H1 (cell line): ENCODE measurements around the gene ARG2. TPM values are rescaled to one million over a fixed set of nuclear protein-coding genes. Genes with fewer than 3 reads are reported as not detected.

Source experiments
- FOSL1 ChIP-seq: IDR thresholded peaks from 2 replicates; pipeline ENCODE4 v1.6.1; 2011; ENCODE audit warnings: mild to moderate bottlenecking, low read depth, low read length, moderate library complexity; ENCODE audit not compliant: insufficient read depth
- PHF8 ChIP-seq: fragments of 200-600 bp; sonication (generic); conservative IDR thresholded peaks from 2 replicates; pipeline ENCODE4 v1.7.1; 2012; ENCODE audit warnings: low read depth, mild to moderate bottlenecking, inconsistent platforms, low read length, moderate library complexity
- RNF2 ChIP-seq: fragments of 200-900, 300-1000 bp; sonication (generic); IDR thresholded peaks from 2 replicates; pipeline ENCODE4 v1.7.1; 2016; ENCODE audit warnings: borderline replicate concordance, low read depth, mild to moderate bottlenecking, antibody characterized with exemption, low read length; ENCODE audit not compliant: poor library complexity, severe bottlenecking; ENCODE audit errors: missing control alignments
- SP2 ChIP-seq: IDR thresholded peaks from 2 replicates; pipeline ENCODE4 v1.6.1; 2012; ENCODE audit warnings: mild to moderate bottlenecking, low read length, inconsistent platforms
- polyA plus RNA-seq, 7 experiments: library from polyadenylated mRNA; depleted of rRNA in 3 of 7; stranded (reverse) in 5 of 7; unstranded in 2 of 7; fragments of >200 nt in 5 of 7; fragments of 200-250 nt in 2 of 7; gene quantifications; 1 replicate in 5 of 7; 2 replicates in 1 of 7; 4 replicates in 1 of 7; pipeline versions ENCODE4 v1.2.1 to v1.2.3, GENCODE V29; 2011 to 2013; ENCODE audit warnings: missing spikeins in 2 of 7, mixed read lengths in 2 of 7
- total RNA-seq: library from RNA; stranded (reverse); fragmentation: NEBNext Ultra II Directional; extraction: Animal tissue kit (Norgen Biotek cat#: 25700); gene quantifications from 2 replicates; pipeline ENCODE4 v1.2.1, GENCODE V29; 2021
- TF ChIP-seq, protein P1 (sequence below): fragments of 300-600 bp; sonication (generic); IDR thresholded peaks from 2 replicates; pipeline ENCODE4 v1.7.1; 2012; ENCODE audit warnings: low read length, moderate library complexity, mild to moderate bottlenecking, inconsistent platforms; ENCODE audit not compliant: insufficient replicate concordance

The ARG2 gene
- total and polyA plus RNA-seq, 2 of the 8 experiments (the other 6 are each of a cell fraction or from before 2014, with no cell fraction given) = 49.9 to 59.1 TPM

DNA sequence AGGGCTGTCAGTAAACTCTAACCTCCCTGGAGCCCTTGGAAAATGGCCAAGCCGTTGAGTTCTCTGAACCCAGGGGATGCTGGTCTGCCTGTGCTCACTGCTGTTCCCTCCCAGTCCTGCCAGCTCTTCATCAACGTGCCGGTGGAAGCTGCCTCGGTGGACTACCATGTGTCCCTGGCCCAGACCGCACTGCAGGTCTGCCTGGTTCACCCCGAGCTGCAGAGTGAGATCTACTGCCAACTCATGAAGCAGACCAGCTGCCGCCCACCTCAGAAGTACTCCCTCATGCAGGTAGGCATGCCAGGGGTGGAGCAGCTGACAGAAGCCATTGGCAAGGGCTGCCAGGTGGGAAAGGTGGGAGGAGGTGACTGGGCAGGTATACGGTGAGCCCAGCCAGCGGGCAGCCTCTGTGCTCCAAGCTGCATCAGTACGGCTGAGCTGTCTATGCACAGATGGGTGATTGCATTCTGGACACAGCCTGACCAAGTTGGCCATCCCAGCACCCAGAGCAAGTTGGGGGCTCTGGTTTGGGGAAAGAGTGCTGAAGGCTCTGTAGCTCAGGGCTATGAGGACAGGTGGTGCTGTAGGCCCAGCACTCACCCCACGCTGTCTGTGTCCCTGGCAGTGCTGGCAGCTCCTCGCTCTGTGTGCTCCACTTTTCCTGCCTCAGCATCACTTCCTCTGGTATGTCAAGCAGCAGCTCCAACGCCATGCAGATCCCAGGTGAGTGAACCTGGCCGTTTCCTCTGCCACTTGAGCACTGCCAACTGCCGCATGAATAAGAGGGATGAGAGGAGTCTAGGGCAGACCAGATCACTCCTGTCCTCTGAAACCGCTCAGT, 41.6 kb upstream of the ARG2 start (continued):
- TF ChIP-seq, protein P1, sequence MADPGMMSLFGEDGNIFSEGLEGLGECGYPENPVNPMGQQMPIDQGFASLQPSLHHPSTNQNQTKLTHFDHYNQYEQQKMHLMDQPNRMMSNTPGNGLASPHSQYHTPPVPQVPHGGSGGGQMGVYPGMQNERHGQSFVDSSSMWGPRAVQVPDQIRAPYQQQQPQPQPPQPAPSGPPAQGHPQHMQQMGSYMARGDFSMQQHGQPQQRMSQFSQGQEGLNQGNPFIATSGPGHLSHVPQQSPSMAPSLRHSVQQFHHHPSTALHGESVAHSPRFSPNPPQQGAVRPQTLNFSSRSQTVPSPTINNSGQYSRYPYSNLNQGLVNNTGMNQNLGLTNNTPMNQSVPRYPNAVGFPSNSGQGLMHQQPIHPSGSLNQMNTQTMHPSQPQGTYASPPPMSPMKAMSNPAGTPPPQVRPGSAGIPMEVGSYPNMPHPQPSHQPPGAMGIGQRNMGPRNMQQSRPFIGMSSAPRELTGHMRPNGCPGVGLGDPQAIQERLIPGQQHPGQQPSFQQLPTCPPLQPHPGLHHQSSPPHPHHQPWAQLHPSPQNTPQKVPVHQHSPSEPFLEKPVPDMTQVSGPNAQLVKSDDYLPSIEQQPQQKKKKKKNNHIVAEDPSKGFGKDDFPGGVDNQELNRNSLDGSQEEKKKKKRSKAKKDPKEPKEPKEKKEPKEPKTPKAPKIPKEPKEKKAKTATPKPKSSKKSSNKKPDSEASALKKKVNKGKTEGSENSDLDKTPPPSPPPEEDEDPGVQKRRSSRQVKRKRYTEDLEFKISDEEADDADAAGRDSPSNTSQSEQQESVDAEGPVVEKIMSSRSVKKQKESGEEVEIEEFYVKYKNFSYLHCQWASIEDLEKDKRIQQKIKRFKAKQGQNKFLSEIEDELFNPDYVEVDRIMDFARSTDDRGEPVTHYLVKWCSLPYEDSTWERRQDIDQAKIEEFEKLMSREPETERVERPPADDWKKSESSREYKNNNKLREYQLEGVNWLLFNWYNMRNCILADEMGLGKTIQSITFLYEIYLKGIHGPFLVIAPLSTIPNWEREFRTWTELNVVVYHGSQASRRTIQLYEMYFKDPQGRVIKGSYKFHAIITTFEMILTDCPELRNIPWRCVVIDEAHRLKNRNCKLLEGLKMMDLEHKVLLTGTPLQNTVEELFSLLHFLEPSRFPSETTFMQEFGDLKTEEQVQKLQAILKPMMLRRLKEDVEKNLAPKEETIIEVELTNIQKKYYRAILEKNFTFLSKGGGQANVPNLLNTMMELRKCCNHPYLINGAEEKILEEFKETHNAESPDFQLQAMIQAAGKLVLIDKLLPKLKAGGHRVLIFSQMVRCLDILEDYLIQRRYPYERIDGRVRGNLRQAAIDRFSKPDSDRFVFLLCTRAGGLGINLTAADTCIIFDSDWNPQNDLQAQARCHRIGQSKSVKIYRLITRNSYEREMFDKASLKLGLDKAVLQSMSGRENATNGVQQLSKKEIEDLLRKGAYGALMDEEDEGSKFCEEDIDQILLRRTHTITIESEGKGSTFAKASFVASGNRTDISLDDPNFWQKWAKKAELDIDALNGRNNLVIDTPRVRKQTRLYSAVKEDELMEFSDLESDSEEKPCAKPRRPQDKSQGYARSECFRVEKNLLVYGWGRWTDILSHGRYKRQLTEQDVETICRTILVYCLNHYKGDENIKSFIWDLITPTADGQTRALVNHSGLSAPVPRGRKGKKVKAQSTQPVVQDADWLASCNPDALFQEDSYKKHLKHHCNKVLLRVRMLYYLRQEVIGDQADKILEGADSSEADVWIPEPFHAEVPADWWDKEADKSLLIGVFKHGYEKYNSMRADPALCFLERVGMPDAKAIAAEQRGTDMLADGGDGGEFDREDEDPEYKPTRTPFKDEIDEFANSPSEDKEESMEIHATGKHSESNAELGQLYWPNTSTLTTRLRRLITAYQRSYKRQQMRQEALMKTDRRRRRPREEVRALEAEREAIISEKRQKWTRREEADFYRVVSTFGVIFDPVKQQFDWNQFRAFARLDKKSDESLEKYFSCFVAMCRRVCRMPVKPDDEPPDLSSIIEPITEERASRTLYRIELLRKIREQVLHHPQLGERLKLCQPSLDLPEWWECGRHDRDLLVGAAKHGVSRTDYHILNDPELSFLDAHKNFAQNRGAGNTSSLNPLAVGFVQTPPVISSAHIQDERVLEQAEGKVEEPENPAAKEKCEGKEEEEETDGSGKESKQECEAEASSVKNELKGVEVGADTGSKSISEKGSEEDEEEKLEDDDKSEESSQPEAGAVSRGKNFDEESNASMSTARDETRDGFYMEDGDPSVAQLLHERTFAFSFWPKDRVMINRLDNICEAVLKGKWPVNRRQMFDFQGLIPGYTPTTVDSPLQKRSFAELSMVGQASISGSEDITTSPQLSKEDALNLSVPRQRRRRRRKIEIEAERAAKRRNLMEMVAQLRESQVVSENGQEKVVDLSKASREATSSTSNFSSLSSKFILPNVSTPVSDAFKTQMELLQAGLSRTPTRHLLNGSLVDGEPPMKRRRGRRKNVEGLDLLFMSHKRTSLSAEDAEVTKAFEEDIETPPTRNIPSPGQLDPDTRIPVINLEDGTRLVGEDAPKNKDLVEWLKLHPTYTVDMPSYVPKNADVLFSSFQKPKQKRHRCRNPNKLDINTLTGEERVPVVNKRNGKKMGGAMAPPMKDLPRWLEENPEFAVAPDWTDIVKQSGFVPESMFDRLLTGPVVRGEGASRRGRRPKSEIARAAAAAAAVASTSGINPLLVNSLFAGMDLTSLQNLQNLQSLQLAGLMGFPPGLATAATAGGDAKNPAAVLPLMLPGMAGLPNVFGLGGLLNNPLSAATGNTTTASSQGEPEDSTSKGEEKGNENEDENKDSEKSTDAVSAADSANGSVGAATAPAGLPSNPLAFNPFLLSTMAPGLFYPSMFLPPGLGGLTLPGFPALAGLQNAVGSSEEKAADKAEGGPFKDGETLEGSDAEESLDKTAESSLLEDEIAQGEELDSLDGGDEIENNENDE = no peak
- TF ChIP-seq SP2 = no peak
- TF ChIP-seq RNF2 = no peak
- no peak for TF ChIP-seq FOSL1
- TF ChIP-seq PHF8 = no peak
- TF ChIP-seq, all 59 proteins: peak for 0
